HepG2 (cell line): ENCODE results near the gene UBE2Q2. TPM values are rescaled to one million over a fixed set of nuclear protein-coding genes. Genes with fewer than 3 reads are reported as not detected.
"Not testable (repeated sequence)": the region's sequence is repeated elsewhere in the genome, so short reads cannot be mapped to it uniquely, and the experiment has no call there.

ENCODE experiments used
- ATAC-seq: fragments of 200-7000 bp; cut with Tn5 transposase; 3 replicates; pipeline ENCODE4 v1.9.1; 2020; ENCODE audit warnings: mild to moderate bottlenecking, moderate library complexity
- BruUV-seq: library from RNA; stranded (reverse); fragments of 400-500 nt; replicated peaks from 2 replicates; lab custom pipeline; 2021; lab: Mats Ljungman, UMichigan
- CTCF ChIA-PET: fragments of 300-600 bp; formaldehyde crosslinking; extraction: SDS; loops from one replicate; lab custom pipeline; 2021; ENCODE audit warnings: low total read pairs, inconsistent platforms, low intra/inter-chr PET ratio; lab: Yijun Ruan, JAX
- POLR2A ChIA-PET: fragments of 350-600 bp; sonication (Branson Sonifier 250); formaldehyde crosslinking; loops from one replicate; lab custom pipeline; 2020; ENCODE audit warnings: antibody characterized with exemption, inconsistent platforms; lab: Yijun Ruan, JAX
- DNase-seq: peaks from one replicate; pipeline ENCODE4 v3.0.0-alpha.2; 2015; ENCODE audit warnings: low spot score
- FAIRE-seq: peaks from 3 replicates; lab custom pipeline; 2011; peaks lifted over from hg19 to GRCh38; lab: Jason Lieb, UNC
- H2AFZ ChIP-seq: one replicate; pipeline ENCODE4 v1.6.1; 2011; ENCODE audit warnings: low read length, inconsistent platforms
- H3K27ac ChIP-seq: fragments of 300-600 bp; 3 replicates; pipeline ENCODE4 v1.8.0; 2011; ENCODE audit warnings: mixed run types, mild to moderate bottlenecking, mixed read lengths, low read length, inconsistent platforms; ENCODE audit not compliant: insufficient read depth; ENCODE audit errors: extremely low read length
- H3K27me3 ChIP-seq, 2 experiments: fragments of 200-600 bp in 1 of 2; 2 replicates in 1 of 2; 3 replicates in 1 of 2; pipeline versions ENCODE4 v1.6.0 to v1.8.0; 2011; ENCODE audit warnings: low read length in 2 of 2, mild to moderate bottlenecking in 2 of 2, moderate library complexity in 2 of 2, inconsistent platforms in 1 of 2; ENCODE audit not compliant: insufficient read depth in 2 of 2, control insufficient read depth in 1 of 2
- H3K36me3 ChIP-seq, 2 experiments: fragments of 200-600 bp in 1 of 2; replicated peaks in 1 of 2; 2 replicates in 1 of 2; 3 replicates in 1 of 2; pipeline versions ENCODE4 v1.5.1 to v1.8.0; 2011; ENCODE audit warnings: low read length in 2 of 2, inconsistent platforms in 1 of 2; ENCODE audit not compliant: insufficient read depth in 2 of 2, control insufficient read depth in 1 of 2
- H3K4me1 ChIP-seq: 2 replicates; pipeline ENCODE4 v1.5.1; 2012; ENCODE audit warnings: low read length, inconsistent platforms; ENCODE audit not compliant: insufficient read depth
- H3K4me2 ChIP-seq: 2 replicates; pipeline ENCODE4 v1.6.0; 2011; ENCODE audit warnings: low read depth, low read length, inconsistent platforms
- H3K4me3 ChIP-seq, 3 experiments: fragments of 200-600 bp in 1 of 3; sonication (generic), shearing (Covaris generic) in 1 of 3; replicated peaks in 1 of 3; 2 replicates each; pipeline ENCODE4 v1.5.1; 2011 to 2016; ENCODE audit warnings: low read length in 3 of 3, inconsistent platforms in 2 of 3, low read depth in 2 of 3, mild to moderate bottlenecking in 2 of 3, control low read depth in 1 of 3, mixed read lengths in 1 of 3; ENCODE audit not compliant: insufficient read depth in 1 of 3
- H3K79me2 ChIP-seq: one replicate; pipeline ENCODE4 v1.6.1; 2011; ENCODE audit warnings: low read length, inconsistent platforms; ENCODE audit not compliant: insufficient read depth
- H3K9ac ChIP-seq: 2 replicates; pipeline ENCODE4 v1.6.0; 2011; ENCODE audit warnings: mild to moderate bottlenecking, low read depth, low read length, inconsistent platforms; ENCODE audit not compliant: insufficient read depth
- H3K9me3 ChIP-seq: 2 replicates; pipeline ENCODE4 v1.5.1; 2012; ENCODE audit warnings: mild to moderate bottlenecking, low read length
- H4K20me1 ChIP-seq: 2 replicates; pipeline ENCODE4 v1.6.0; 2011; ENCODE audit warnings: inconsistent platforms, mild to moderate bottlenecking, low read length, moderate library complexity; ENCODE audit not compliant: insufficient read depth
- MED13 ChIP-seq: sonication (generic); formaldehyde crosslinking; IDR thresholded peaks from 2 replicates; pipeline ENCODE4 v1.5.0; 2020; ENCODE audit warnings: missing genetic modification reagents
- MIXL1 ChIP-seq: IDR thresholded peaks from 2 replicates; pipeline ENCODE4 v1.6.1; 2016
- WGBS: methylation state at CpG from one replicate; pipeline ENCODE4 v1.1.6; 2017; ENCODE audit warnings: low lambda C conversion rate; 5-methylcytosine and 5-hydroxymethylcytosine counted together
- in situ Hi-C: cut with HindIII; loops from 2 replicates; pipeline ENCODE4 v1.10.0; 2017; ENCODE audit warnings: low pct_unique_long_range_greater_than_20kb; ENCODE audit not compliant: extremely low pct_ligation_motif_present
- intact Hi-C: fragments of 100-400 bp; cut with micrococcal nuclease; formaldehyde crosslinking; loops from one replicate; pipeline ENCODE4 v1.10.0; 2022; ENCODE audit not compliant: unreplicated experiment
- polyA plus RNA-seq, 8 experiments: library from polyadenylated mRNA; depleted of rRNA in 3 of 8; stranded (reverse) in 7 of 8; unstranded in 1 of 8; fragments of >200 nt; fragmentation: Illumina TruSeq in 4 of 8; extraction: Trizol in 4 of 8; gene quantifications; 2 replicates each; pipeline versions ENCODE4 v1.2.1 to v1.2.3, GENCODE V29; 2011 to 2016; ENCODE audit warnings: low read depth in 4 of 8, missing spikeins in 1 of 8, mixed read lengths in 1 of 8; ENCODE audit not compliant: insufficient read depth in 1 of 8
- total RNA-seq, 5 experiments: library from RNA; depleted of rRNA; stranded (reverse); fragments of >200 nt; fragmentation: Illumina TruSeq; extraction: Trizol; gene quantifications; 2 replicates each; pipeline ENCODE4 v1.2.3, GENCODE V29; 2016; ENCODE audit warnings: low read depth in 1 of 5

UBE2Q2 gene
- total and polyA plus RNA-seq, 2 of the 13 experiments (the other 11 are each of a cell fraction or from before 2014, with no cell fraction given): 10.6 to 20.4 TPM

GRCh38 chr15:75871589-75871988, 28.3 kb downstream of the UBE2Q2 start:
- H3K4me1 ChIP-seq, H3K79me2 ChIP-seq, BruUV-seq, H2AFZ ChIP-seq, H3K4me3 ChIP-seq, DNase-seq, CTCF ChIA-PET, H3K9ac ChIP-seq, H3K4me2 ChIP-seq, ATAC-seq, intact Hi-C loops, in situ Hi-C loops, H4K20me1 ChIP-seq, H3K27me3 ChIP-seq, POLR2A ChIA-PET, H3K9me3 ChIP-seq, FAIRE-seq, H3K27ac ChIP-seq: not testable (repeated sequence)
- WGBS: 87% methylated on average over 1 of the region's 1 CpG
- H3K36me3 ChIP-seq: peaks cover 8 to 37% of the 10 kb centered on the region in 2 experiments

GRCh38 chr15:75872403-75872990, 29.2 kb downstream of the UBE2Q2 start:
- Histone ChIP-seq H3K27ac (no peak overlapping the region), H2AFZ (no peak overlapping the region), H3K4me3 (no peak overlapping the region), H3K79me2 (no peaks in the 10 kb centered on the region), H3K9me3 (no peaks in the 10 kb centered on the region), H4K20me1 (no peaks in the 10 kb centered on the region; the same call in 1 of the 2 replicates), H3K27me3 (no peaks in the 10 kb centered on the region), H3K9ac (no peak overlapping the region), H3K4me1 (no peaks in the 10 kb centered on the region)
- in situ Hi-C loops: no loop called here
- DNase-seq (no peak), ATAC-seq (no peak), FAIRE-seq (no peak)
- ChIA-PET POLR2A (no interaction called here), CTCF (no interaction called here)
- intact Hi-C loops: no loop called here
- no TSS peak for BruUV-seq
- WGBS: 95% methylated on average over 4 of the region's 4 CpGs
- no peak for TF ChIP-seq MED13 (CRISPR knock-in tag)
- no peak for TF ChIP-seq MIXL1 (CRISPR knock-in tag)
- TF ChIP-seq, all 625 proteins: peak for 0
- Histone ChIP-seq H3K4me2 (no peak overlapping the region), H3K36me3 (peaks cover 9 to 31% of the 10 kb centered on the region in 2 experiments)
